SU-DHL-6 (cell line): Measurements from ENCODE around the gene PLA1A.

ENCODE experiments used
- H2AFZ ChIP-seq: fragments of 200-600 bp; sonication (generic); 2 replicates; pipeline ENCODE4 v1.6.1; 2014; ENCODE audit warnings: low read depth, mild to moderate bottlenecking, moderate library complexity, mixed read lengths, antibody characterized with exemption, low read length; ENCODE audit not compliant: severe bottlenecking
- H3F3A ChIP-seq: fragments of 200-600 bp; shearing (Covaris generic); 2 replicates; pipeline ENCODE4 v1.6.0; 2016; ENCODE audit warnings: antibody characterized with exemption, mild to moderate bottlenecking; ENCODE audit not compliant: insufficient read depth
- H3K27ac ChIP-seq: fragments of 200-600 bp; sonication (generic); 2 replicates; pipeline ENCODE4 v1.5.1; 2016; ENCODE audit warnings: low read depth, mild to moderate bottlenecking, low read length, moderate library complexity, mixed read lengths
- H3K27me3 ChIP-seq: fragments of 200-600 bp; sonication (generic), shearing (Covaris generic); 2 replicates; pipeline ENCODE4 v1.6.0; 2014; ENCODE audit warnings: mild to moderate bottlenecking, low read length
- H3K36me3 ChIP-seq: fragments of 200-600 bp; sonication (generic); 2 replicates; pipeline ENCODE4 v1.6.1; 2014; ENCODE audit warnings: mild to moderate bottlenecking, low read length, mixed read lengths
- H3K4me2 ChIP-seq: fragments of 300-600, 200-600 bp; shearing (Covaris generic), sonication (generic); 2 replicates; pipeline ENCODE4 v1.6.0; 2014; ENCODE audit warnings: low read length, low read depth, mild to moderate bottlenecking; ENCODE audit not compliant: poor library complexity, severe bottlenecking
- H3K4me3 ChIP-seq: fragments of 200-600 bp; sonication (generic); 2 replicates; pipeline ENCODE4 v1.5.1; 2014; ENCODE audit warnings: antibody characterized with exemption, low read length, mild to moderate bottlenecking, mixed read lengths; ENCODE audit not compliant: insufficient read depth, poor library complexity, severe bottlenecking
- H3K79me2 ChIP-seq: fragments of 200-600 bp; sonication (generic); 2 replicates; pipeline ENCODE4 v1.6.1; 2014; ENCODE audit warnings: mild to moderate bottlenecking, low read length, moderate library complexity; ENCODE audit not compliant: insufficient read depth
- H3K9ac ChIP-seq: fragments of 200-600 bp; sonication (generic); 2 replicates; pipeline ENCODE4 v1.7.0; 2014; ENCODE audit warnings: mild to moderate bottlenecking, low read length
- H3K9me2 ChIP-seq: fragments of 200-600 bp; sonication (generic); replicated peaks from 2 replicates; pipeline ENCODE4 v1.6.1; 2014; ENCODE audit warnings: low read length; ENCODE audit not compliant: insufficient read depth
- H3K9me3 ChIP-seq: fragments of 200-600 bp; sonication (generic); 2 replicates; pipeline ENCODE4 v1.6.1; 2014; ENCODE audit warnings: low read length, mixed read lengths; ENCODE audit not compliant: insufficient read depth
- H4K20me1 ChIP-seq: fragments of 200-600 bp; sonication (generic); 2 replicates; pipeline ENCODE4 v1.6.1; 2014; ENCODE audit warnings: low read depth, mild to moderate bottlenecking, antibody characterized with exemption, low read length, moderate library complexity, mixed read lengths
- EZH2phosphoT487 ChIP-seq: fragments of 200-600 bp; sonication (generic), shearing (Covaris generic); conservative IDR thresholded peaks from 2 replicates; pipeline ENCODE4 v1.6.1; 2018; ENCODE audit warnings: mild to moderate bottlenecking, antibody characterized with exemption, low read length, moderate library complexity, mixed read lengths
- TF ChIP-seq, protein P1 (sequence below): fragments of 200-600 bp; sonication (generic); IDR thresholded peaks from one replicate; pipeline ENCODE4 v1.5.1; 2017; ENCODE audit warnings: antibody characterized with exemption, mild to moderate bottlenecking, low read length, moderate library complexity; ENCODE audit not compliant: insufficient read depth, poor library complexity, severe bottlenecking

PLA1A gene

DNA sequence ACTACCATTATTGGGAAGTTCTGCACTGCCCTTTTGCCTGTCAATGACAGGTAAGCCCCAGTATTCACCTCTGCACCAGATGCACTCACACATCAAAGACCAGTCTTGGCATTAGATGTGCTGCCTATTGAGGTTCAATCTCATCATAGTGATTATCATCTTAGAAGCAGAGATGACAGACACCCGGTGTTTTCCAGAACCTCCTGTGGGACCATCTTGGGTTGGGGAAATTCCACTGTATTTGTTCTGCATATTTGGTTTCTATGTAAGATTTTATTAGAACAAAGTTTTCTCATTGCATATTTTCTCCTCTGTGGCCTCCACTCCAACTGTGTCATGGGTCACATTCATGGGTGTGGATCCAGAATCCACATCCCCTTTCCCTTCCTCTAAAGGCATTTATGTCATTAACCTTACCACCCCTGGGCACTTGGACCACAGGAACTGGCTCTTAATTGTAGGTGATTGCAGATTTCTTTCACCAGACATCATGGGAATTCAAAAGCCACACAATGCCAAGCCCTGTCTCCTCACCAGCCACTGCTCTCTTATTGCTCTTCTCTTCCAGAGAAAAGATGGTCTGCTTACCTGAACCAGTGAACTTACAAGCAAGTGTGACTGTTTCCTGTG, 31.2 kb downstream of the PLA1A start:
- TF ChIP-seq EZH2phosphoT487, result no peak
- TF ChIP-seq, protein P1, sequence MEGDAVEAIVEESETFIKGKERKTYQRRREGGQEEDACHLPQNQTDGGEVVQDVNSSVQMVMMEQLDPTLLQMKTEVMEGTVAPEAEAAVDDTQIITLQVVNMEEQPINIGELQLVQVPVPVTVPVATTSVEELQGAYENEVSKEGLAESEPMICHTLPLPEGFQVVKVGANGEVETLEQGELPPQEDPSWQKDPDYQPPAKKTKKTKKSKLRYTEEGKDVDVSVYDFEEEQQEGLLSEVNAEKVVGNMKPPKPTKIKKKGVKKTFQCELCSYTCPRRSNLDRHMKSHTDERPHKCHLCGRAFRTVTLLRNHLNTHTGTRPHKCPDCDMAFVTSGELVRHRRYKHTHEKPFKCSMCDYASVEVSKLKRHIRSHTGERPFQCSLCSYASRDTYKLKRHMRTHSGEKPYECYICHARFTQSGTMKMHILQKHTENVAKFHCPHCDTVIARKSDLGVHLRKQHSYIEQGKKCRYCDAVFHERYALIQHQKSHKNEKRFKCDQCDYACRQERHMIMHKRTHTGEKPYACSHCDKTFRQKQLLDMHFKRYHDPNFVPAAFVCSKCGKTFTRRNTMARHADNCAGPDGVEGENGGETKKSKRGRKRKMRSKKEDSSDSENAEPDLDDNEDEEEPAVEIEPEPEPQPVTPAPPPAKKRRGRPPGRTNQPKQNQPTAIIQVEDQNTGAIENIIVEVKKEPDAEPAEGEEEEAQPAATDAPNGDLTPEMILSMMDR, result no peak
- H4K20me1 ChIP-seq, result no peaks in the 10 kb centered on the region
- H3K27ac ChIP-seq, result no peak overlapping the region
- no peaks in the 10 kb centered on the region for H3K36me3 ChIP-seq
- no peaks in the 10 kb centered on the region for H3K27me3 ChIP-seq
- H3K4me2 ChIP-seq, result no peak overlapping the region
- no peaks in the 10 kb centered on the region for H3K9me3 ChIP-seq
- H3K9me2 ChIP-seq, result no peaks in the 10 kb centered on the region
- no peak overlapping the region for H3K4me3 ChIP-seq
- no peaks in the 10 kb centered on the region for H3K79me2 ChIP-seq
- no peaks in the 10 kb centered on the region for H3F3A ChIP-seq
- H3K9ac ChIP-seq, result no peak overlapping the region
- no peak overlapping the region for H2AFZ ChIP-seq

DNA sequence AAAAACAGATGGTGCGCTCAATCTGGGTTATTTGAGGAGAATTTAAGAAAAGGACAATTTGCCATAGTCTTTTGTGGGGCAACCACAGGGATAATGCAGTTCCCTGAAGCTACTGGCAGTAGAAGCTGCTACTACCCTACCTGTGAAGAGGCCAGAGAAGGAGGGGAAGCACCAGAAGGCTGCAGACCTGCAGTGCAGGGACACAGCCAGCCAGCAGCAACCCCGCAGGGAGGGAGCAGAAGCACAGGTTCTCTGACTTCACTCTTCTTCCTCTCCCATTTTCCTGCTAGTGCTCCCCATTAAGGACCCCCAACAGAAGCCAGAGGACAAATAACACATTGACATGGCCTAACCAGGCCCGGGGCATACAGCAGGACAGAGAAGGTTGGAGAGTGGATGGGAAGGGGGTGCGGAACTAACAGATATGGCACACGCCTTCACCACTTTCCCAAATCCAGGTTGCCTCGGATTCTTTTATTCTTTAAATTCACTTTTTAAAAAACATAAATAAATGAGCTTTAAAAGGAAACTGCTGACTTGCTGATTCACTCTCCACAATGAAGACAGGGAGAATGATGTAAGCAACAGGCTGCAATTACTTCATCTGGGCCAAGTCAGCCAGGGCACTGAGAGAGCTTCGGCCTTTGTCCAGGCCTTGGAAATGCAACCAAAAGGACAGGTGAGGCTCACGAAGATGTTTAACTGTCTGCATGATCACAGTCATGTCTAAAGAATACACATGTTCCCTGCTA, 32.6 kb downstream of the PLA1A start:
- Histone ChIP-seq H3K4me3 (no peak overlapping the region), H3K27me3 (no peaks in the 10 kb centered on the region), H3K36me3 (no peaks in the 10 kb centered on the region), H3K79me2 (no peaks in the 10 kb centered on the region), H3K9me2 (no peaks in the 10 kb centered on the region), H3K27ac (no peak overlapping the region), H3K4me2 (no peak overlapping the region), H3K9ac (no peak overlapping the region), H3F3A (no peaks in the 10 kb centered on the region), H2AFZ (no peak overlapping the region), H4K20me1 (no peaks in the 10 kb centered on the region), H3K9me3 (no peaks in the 10 kb centered on the region)
- TF ChIP-seq, protein P1, result no peak
- TF ChIP-seq EZH2phosphoT487, result no peak

DNA sequence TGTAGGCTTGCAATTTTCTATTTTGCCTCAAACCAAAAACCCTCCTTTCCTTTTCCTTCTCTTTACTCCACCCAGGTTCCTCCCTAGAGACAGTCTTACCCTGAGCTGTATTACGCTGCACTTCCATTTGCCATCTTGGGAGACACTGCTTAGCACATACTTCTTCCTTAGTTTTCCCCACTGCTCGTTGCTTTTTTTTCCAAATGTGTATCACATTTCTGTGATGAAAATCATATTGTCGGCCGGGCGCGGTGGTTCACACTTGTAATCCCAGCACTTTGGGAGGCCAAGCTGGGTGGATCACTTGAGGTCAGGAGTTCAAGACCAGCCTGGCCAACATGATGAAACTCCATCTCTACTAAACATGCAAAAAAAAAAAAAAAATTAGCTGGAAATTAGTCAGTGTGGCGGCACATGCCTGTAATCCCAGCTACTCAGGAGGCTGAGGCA, 33.2 kb downstream of the PLA1A start:
- TF ChIP-seq EZH2phosphoT487, result no peak
- TF ChIP-seq, protein P1, result no peak
- Histone ChIP-seq H3K27me3 (no peaks in the 10 kb centered on the region), H3K9ac (no peak overlapping the region), H3K9me3 (no peaks in the 10 kb centered on the region), H3K9me2 (no peaks in the 10 kb centered on the region), H3K4me3 (no peak overlapping the region), H3K36me3 (no peaks in the 10 kb centered on the region), H3K79me2 (no peaks in the 10 kb centered on the region), H3K27ac (no peak overlapping the region), H3K4me2 (no peak overlapping the region), H2AFZ (no peak overlapping the region), H4K20me1 (no peaks in the 10 kb centered on the region), H3F3A (no peaks in the 10 kb centered on the region)
